Spinal cord (tissue), 10 donors: ENCODE data around the gene BTG4. TPM values are rescaled to one million over a fixed set of nuclear protein-coding genes. Genes with fewer than 3 reads are reported as not detected.

Experiments used
- DNase-seq, 6 donors: peaks; one replicate each; pipeline versions ENCODE4 v3.0.0 to v3.0.0-alpha.2; 2013 to 2015; ENCODE audit warnings: low spot score in 6 of 6, low read depth in 4 of 6
- H3K27ac ChIP-seq: one replicate; pipeline ENCODE4 v1.5.1; 2013; ENCODE audit warnings: low read depth, low read length, control low read depth
- H3K27me3 ChIP-seq: one replicate; pipeline ENCODE4 v1.6.1; 2013; ENCODE audit warnings: low read length; ENCODE audit not compliant: control insufficient read depth, insufficient read depth
- H3K36me3 ChIP-seq: one replicate; pipeline ENCODE4 v1.6.1; 2013; ENCODE audit warnings: low read length; ENCODE audit not compliant: control insufficient read depth, insufficient read depth
- H3K4me1 ChIP-seq: one replicate; pipeline ENCODE4 v1.6.1; 2013; ENCODE audit warnings: low read length; ENCODE audit not compliant: control insufficient read depth, insufficient read depth
- H3K4me3 ChIP-seq: one replicate; pipeline ENCODE4 v1.5.1; 2013; ENCODE audit warnings: low read depth, low read length, control low read depth
- H3K9me3 ChIP-seq: one replicate; pipeline ENCODE4 v1.6.1; 2013; ENCODE audit warnings: low read length; ENCODE audit not compliant: control insufficient read depth, insufficient read depth
- WGBS: methylation state at CpG from one replicate; pipeline ENCODE4 v1.1.5; 2013; ENCODE audit warnings: missing lambda C conversion rate; ENCODE audit not compliant: insufficient coverage; 5-methylcytosine and 5-hydroxymethylcytosine counted together
- polyA plus RNA-seq, 2 donors: library from polyadenylated mRNA; unstranded; fragments of 120-200 nt; gene quantifications; one replicate each; pipeline ENCODE4 v1.2.1, GENCODE V29; 2013; ENCODE audit not compliant: insufficient read length in 2 of 2
- total RNA-seq, 2 donors: library from RNA; depleted of rRNA in 1 of 2; stranded (reverse); fragments of 120-200 nt in 1 of 2; fragments of >200 nt in 1 of 2; gene quantifications; one replicate each; pipeline versions ENCODE4 v1.2.3 to v1.2.4, GENCODE V29; 2013 to 2014
- donor health status: healthy.

Gene BTG4
- total and polyA plus RNA-seq, 4 donors = 0.39 TPM; not detected in 3

DNA sequence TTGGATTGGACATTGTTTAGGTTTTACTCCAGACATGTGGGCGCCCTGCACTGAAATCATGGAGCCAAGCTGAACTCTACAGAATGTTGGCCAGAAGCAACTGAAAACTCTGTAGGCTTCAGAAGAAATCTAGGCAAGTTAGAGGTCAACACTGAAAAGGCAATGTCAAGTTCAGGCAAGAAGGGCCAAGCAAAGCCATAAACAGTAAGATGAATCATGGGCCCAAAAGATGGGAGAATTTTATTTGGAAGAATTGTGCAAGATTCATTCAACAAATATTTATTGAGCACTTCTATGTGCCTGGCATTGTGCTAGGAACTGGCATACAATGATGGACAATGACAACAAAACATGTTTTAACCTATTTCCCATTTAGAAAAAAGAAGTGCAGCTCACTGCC lies 13.3 kb upstream of the BTG4 start:
- WGBS = 100% methylated on average over 1 of the region's 1 CpG
- H3K27me3 ChIP-seq = no peaks in the 10 kb centered on the region
- no peaks in the 10 kb centered on the region for H3K9me3 ChIP-seq
- no peaks in the 10 kb centered on the region for H3K4me1 ChIP-seq
- DNase-seq = no peak
- H3K4me3 ChIP-seq = no peak overlapping the region
- no peak overlapping the region for H3K27ac ChIP-seq
- no peaks in the 10 kb centered on the region for H3K36me3 ChIP-seq

DNA sequence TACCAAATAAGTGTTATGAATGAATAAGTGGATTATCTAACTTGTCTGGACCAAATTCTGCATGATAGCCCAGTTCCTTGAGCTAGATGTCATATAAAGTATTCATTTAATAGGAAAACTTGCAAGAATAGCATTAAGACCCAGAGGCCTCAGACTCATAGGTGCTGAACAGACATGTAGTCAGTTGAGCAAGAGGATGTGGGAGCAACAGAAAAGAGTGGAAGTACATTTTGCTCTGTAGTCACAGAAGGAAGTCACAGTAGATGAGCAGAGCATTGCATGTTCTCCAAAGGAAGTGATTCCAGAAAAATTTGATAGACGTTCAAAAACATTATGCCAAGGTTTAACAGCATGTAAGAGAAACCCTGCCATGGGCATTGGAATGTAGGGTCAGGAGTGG lies 11.9 kb upstream of the BTG4 start:
- Histone ChIP-seq H3K4me3 (no peak overlapping the region), H3K4me1 (no peaks in the 10 kb centered on the region), H3K27me3 (no peaks in the 10 kb centered on the region), H3K27ac (no peak overlapping the region), H3K36me3 (no peaks in the 10 kb centered on the region), H3K9me3 (no peaks in the 10 kb centered on the region)
- DNase-seq = no peak
- WGBS = 80% methylated on average over 1 of the region's 1 CpG

GRCh38 chr11:111523343-111523742 lies 11.2 kb upstream of the BTG4 start:
- H3K27me3 ChIP-seq = no peaks in the 10 kb centered on the region
- H3K36me3 ChIP-seq = no peaks in the 10 kb centered on the region
- H3K4me3 ChIP-seq = no peak overlapping the region
- DNase-seq = no peak
- H3K27ac ChIP-seq = no peak overlapping the region
- H3K9me3 ChIP-seq = no peaks in the 10 kb centered on the region
- no peaks in the 10 kb centered on the region for H3K4me1 ChIP-seq
- WGBS = 100% methylated on average over 1 of the region's 2 CpGs

DNA sequence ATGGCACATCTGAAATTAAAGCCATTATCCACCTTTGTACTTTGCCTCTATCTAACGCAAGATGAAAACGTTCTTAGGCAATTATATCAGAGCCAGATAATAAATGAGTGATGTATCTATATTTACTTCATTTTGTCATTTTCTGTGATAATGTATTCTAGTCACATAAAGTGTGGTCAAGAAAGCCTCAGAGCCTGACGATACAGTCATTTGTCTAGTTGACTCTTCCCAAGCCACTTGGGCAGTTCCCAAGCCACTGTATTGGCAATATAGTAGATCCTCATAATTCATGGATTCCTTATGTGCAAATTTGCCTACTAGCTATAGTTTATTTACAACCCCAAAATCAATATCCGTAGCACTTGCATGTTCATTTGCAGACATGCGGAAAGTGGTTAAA lies 10.2 kb upstream of the BTG4 start:
- DNase-seq = no peak
- no peaks in the 10 kb centered on the region for H3K4me1 ChIP-seq
- no peaks in the 10 kb centered on the region for H3K27me3 ChIP-seq
- no peaks in the 10 kb centered on the region for H3K9me3 ChIP-seq
- H3K27ac ChIP-seq = no peak overlapping the region
- no peaks in the 10 kb centered on the region for H3K36me3 ChIP-seq
- no peak overlapping the region for H3K4me3 ChIP-seq
- 100% methylated on average over 1 of the region's 5 CpGs for whole genome bisulfite sequencing

GRCh38 chr11:111521135-111521534 lies 8.9 kb upstream of the BTG4 start:
- no peaks in the 10 kb centered on the region for H3K4me1 ChIP-seq
- WGBS = no CpG with 5 or more reads among the region's 2 CpGs
- peaks cover 3% of the 10 kb centered on the region for H3K27me3 ChIP-seq
- no peak overlapping the region for H3K4me3 ChIP-seq
- H3K36me3 ChIP-seq = no peaks in the 10 kb centered on the region
- no peak overlapping the region for H3K27ac ChIP-seq
- DNase-seq = no peak
- H3K9me3 ChIP-seq = no peaks in the 10 kb centered on the region

- WGBS = no CpG with 5 or more reads among the region's 2 CpGs
These were observed 8.4 kb upstream of the BTG4 start for GRCh38 chr11:111520560-111520959.

DNA sequence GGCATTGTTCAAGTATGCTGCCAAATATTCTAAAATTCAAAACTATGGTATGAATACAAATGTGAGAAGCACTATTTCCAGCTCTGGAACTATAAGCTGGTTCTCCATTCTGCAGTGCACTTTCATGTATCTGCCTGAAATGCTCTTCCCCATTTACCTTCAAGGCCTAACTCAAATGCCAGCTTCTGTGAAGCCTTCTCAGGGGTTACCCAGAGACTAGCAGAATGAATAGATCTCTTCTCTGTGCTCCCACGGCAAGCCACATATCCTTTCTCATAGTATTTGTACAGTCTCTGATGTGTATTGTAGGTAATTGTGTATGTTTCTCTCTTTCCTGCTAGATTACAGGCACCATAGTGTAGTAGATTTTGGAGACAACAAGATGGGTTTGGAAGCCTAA lies 6.5 kb upstream of the BTG4 start:
- WGBS = no CpG with 5 or more reads among the region's 1 CpG

More at GRCh38 chr11:111520560-111520959, 8.4 kb upstream of the BTG4 start:
- H3K4me3 ChIP-seq = no peak overlapping the region
- H3K9me3 ChIP-seq = no peaks in the 10 kb centered on the region
- no peak overlapping the region for H3K27ac ChIP-seq
- no peaks in the 10 kb centered on the region for H3K4me1 ChIP-seq
- H3K36me3 ChIP-seq = no peaks in the 10 kb centered on the region
- no peak for DNase-seq
- H3K27me3 ChIP-seq = peaks cover 4% of the 10 kb centered on the region

DNA sequence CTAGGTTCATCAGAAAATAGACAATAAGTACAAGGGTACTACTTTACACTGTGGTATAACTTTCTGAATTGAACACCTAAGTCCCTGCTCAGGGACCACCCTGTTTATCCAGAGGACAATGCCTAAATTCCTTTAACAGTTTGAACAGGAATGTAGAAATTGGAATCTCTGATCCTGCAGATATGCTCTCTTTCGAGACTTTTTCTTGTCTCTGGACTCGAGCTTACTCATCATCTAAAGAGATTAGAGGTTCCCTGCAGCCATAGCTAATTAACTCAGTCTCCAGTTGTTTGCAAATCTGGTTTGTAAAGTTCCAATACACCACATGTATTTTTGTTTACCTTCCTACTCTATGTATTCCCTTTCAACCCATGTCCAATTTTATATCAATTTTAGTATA lies 3.4 kb upstream of the BTG4 start:
- WGBS = 67% methylated on average over 2 of the region's 2 CpGs
- H3K36me3 ChIP-seq = no peaks in the 10 kb centered on the region
- no peaks in the 10 kb centered on the region for H3K9me3 ChIP-seq
- no peak for DNase-seq
- peaks cover 20% of the 10 kb centered on the region for H3K4me1 ChIP-seq
- H3K4me3 ChIP-seq = no peak overlapping the region
- peaks cover 37% of the 10 kb centered on the region for H3K27me3 ChIP-seq
- no peak overlapping the region for H3K27ac ChIP-seq

More for the DNA sequence above, 6.5 kb upstream of the BTG4 start:
- no peak overlapping the region for H3K4me3 ChIP-seq
- H3K27ac ChIP-seq = no peak overlapping the region
- no peaks in the 10 kb centered on the region for H3K9me3 ChIP-seq
- H3K27me3 ChIP-seq = peaks cover 17% of the 10 kb centered on the region
- peaks cover 9% of the 10 kb centered on the region for H3K4me1 ChIP-seq
- no peaks in the 10 kb centered on the region for H3K36me3 ChIP-seq
- DNase-seq = no peak

DNA sequence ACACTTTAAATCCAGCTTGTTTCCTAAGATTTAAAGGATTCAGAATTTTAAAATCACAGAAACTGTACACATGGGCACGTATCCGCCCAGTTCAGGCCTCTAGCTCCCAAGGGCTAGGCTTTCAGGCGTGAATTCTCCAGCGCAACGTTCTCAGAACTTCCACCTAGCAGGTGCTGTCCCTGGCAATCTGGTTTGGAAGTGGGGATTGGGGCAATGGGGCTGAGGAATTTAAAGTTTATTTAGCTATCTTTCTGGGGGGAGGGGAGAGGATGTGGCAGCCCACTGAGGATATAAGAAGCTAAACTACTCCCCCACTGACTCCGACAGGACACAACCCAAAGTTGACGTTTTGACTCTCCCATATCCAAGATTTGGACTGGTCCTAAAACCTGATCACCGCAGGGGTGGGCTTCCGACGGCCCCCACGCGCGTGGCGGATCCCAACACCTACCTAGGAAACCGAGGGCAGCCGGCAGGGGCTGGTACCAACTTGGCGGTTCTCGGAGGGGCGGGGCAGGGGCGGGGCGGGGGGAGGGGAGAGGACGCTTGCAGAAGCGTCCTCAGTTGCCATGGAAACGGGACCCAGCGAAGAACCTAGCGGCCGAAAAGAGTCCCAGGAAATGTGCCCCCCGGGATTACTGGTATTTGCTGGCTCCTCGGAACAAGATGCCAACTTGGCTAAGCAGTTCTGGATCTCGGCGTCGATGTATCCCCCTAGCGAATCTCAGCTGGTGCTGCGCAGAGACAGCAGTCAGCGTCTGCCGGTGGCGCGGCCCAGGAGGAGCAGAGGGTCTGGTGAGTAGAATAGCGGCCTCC lies 2.2 kb upstream of the BTG4 start, which contains the start of gene HOATZ:
TSS of gene HOATZ (plus strand) at position 563 of the 816 bp plus-strand sequence. CDS start at position 570, 7 bp downstream.
- no peak within 1 kb of the TSS for H3K27ac ChIP-seq
- H3K27me3 ChIP-seq = peaks cover 37% of the 10 kb centered on the region
- H3K36me3 ChIP-seq = no peaks in the 10 kb centered on the region
- no peaks in the 10 kb centered on the region for H3K9me3 ChIP-seq
- H3K4me1 ChIP-seq = peaks cover 20% of the 10 kb centered on the region
- peak; percentile 5 to 84 (median 27) for DNase-seq
- 6% methylated on average over 27 of the region's 39 CpGs for WGBS
- H3K4me3 ChIP-seq = peak within 1 kb of the TSS; percentile 25

GRCh38 chr11:111513240-111513605 lies 1.0 kb upstream of the BTG4 start:
- no CpG with 5 or more reads among the region's 6 CpGs for WGBS
- DNase-seq = peak in 1 of 6 donors; percentile 26
- Histone ChIP-seq H3K36me3 (no peaks in the 10 kb centered on the region), H3K27me3 (peaks cover 37% of the 10 kb centered on the region), H3K27ac (no peak overlapping the region), H3K9me3 (no peaks in the 10 kb centered on the region), H3K4me1 (peaks cover 20% of the 10 kb centered on the region), H3K4me3 (peak overlapping the region; percentile 6)
